Trophoblast cell (in vitro differentiated cells and primary cell): Measurements from ENCODE around the gene TGFBR1.
A peak's percentile ranks its signal among the peaks of the same experiment; 100 is the strongest.

Source experiments
- DNase-seq, 2 donors: peaks; one replicate each; pipeline ENCODE4 v3.0.0-alpha.2; 2016
- H2AFZ ChIP-seq: 2 replicates; pipeline ENCODE4 v1.6.1; 2013; ENCODE audit warnings: low read length, moderate library complexity, mild to moderate bottlenecking; ENCODE audit not compliant: insufficient read depth, poor library complexity
- H2AK5ac ChIP-seq: 2 replicates; pipeline ENCODE4 v1.6.1; 2013; ENCODE audit warnings: mild to moderate bottlenecking, low read length
- H2BK120ac ChIP-seq: 2 replicates; pipeline ENCODE4 v1.6.1; 2013; ENCODE audit warnings: low read length, mild to moderate bottlenecking, moderate library complexity; ENCODE audit not compliant: insufficient read depth, poor library complexity
- H2BK12ac ChIP-seq: 2 replicates; pipeline ENCODE4 v1.6.1; 2013; ENCODE audit warnings: mild to moderate bottlenecking, low read length, moderate library complexity
- H2BK5ac ChIP-seq: 2 replicates; pipeline ENCODE4 v1.6.1; 2013; ENCODE audit warnings: low read length, low read depth, moderate library complexity, mild to moderate bottlenecking; ENCODE audit not compliant: poor library complexity
- H3K14ac ChIP-seq: 2 replicates; pipeline ENCODE4 v1.6.1; 2013; ENCODE audit warnings: mild to moderate bottlenecking, low read length
- H3K18ac ChIP-seq: 2 replicates; pipeline ENCODE4 v1.6.1; 2013; ENCODE audit warnings: mild to moderate bottlenecking, low read length
- H3K23ac ChIP-seq: 2 replicates; pipeline ENCODE4 v1.6.1; 2013; ENCODE audit warnings: low read length
- H3K27ac ChIP-seq: 2 replicates; pipeline ENCODE4 v1.5.1; 2013; ENCODE audit warnings: low read depth, mild to moderate bottlenecking, inconsistent platforms, low read length, moderate library complexity
- H3K27me3 ChIP-seq: 2 replicates; pipeline ENCODE4 v1.6.1; 2013; ENCODE audit warnings: inconsistent platforms, mild to moderate bottlenecking, low read length, moderate library complexity; ENCODE audit not compliant: insufficient read depth
- H3K36me3 ChIP-seq, 2 experiments: 1 replicate in 1 of 2; 2 replicates in 1 of 2; pipeline ENCODE4 v1.6.1; 2013; ENCODE audit warnings: low read length in 2 of 2, mild to moderate bottlenecking in 2 of 2, moderate library complexity in 1 of 2; ENCODE audit not compliant: insufficient read depth in 2 of 2, control insufficient read depth in 1 of 2
- H3K4ac ChIP-seq: 2 replicates; pipeline ENCODE4 v1.6.1; 2013; ENCODE audit warnings: low read depth, mild to moderate bottlenecking, low read length, moderate library complexity
- H3K4me1 ChIP-seq, 2 experiments: 1 replicate in 1 of 2; 2 replicates in 1 of 2; pipeline ENCODE4 v1.6.1; 2013; ENCODE audit warnings: low read length in 2 of 2, mild to moderate bottlenecking in 2 of 2, moderate library complexity in 1 of 2; ENCODE audit not compliant: insufficient read depth in 2 of 2, control insufficient read depth in 1 of 2
- H3K4me2 ChIP-seq: 2 replicates; pipeline ENCODE4 v1.6.1; 2013; ENCODE audit warnings: inconsistent platforms, mild to moderate bottlenecking, low read length, moderate library complexity
- H3K4me3 ChIP-seq: 2 replicates; pipeline ENCODE4 v1.5.1; 2013; ENCODE audit warnings: mild to moderate bottlenecking, low read depth, low read length, inconsistent platforms
- H3K79me1 ChIP-seq: one replicate; pipeline ENCODE4 v1.6.1; 2013; ENCODE audit warnings: low read length
- H3K79me2 ChIP-seq: 2 replicates; pipeline ENCODE4 v1.6.1; 2013; ENCODE audit warnings: low read length, mild to moderate bottlenecking; ENCODE audit not compliant: control insufficient read depth, insufficient read depth, poor library complexity
- H3K9ac ChIP-seq: 2 replicates; pipeline ENCODE4 v1.6.1; 2013; ENCODE audit warnings: mild to moderate bottlenecking, low read length
- H3K9me3 ChIP-seq: 2 replicates; pipeline ENCODE4 v1.6.1; 2013; ENCODE audit warnings: low read depth, mild to moderate bottlenecking, control low read depth, inconsistent platforms, low read length; ENCODE audit not compliant: insufficient read depth
- H4K12ac ChIP-seq: 2 replicates; pipeline ENCODE4 v1.6.1; 2013; ENCODE audit warnings: low read depth, mild to moderate bottlenecking, low read length, moderate library complexity
- H4K8ac ChIP-seq: 2 replicates; pipeline ENCODE4 v1.6.1; 2013; ENCODE audit warnings: low read depth, mild to moderate bottlenecking, low read length, moderate library complexity
- H4K91ac ChIP-seq: one replicate; pipeline ENCODE4 v1.6.1; 2013; ENCODE audit warnings: low read depth, mild to moderate bottlenecking, low read length, moderate library complexity
- WGBS: extraction: QIAGEN DNeasy Blood & Tissue Kit; methylation state at CpG from one replicate; pipeline ENCODE4 v1.1.7; 2013; ENCODE audit warnings: missing lambda C conversion rate; ENCODE audit not compliant: insufficient read length, insufficient coverage; ENCODE audit errors: extremely low coverage; 5-methylcytosine and 5-hydroxymethylcytosine counted together

TGFBR1 gene

GRCh38 chr9:99155736-99156135 is 50.8 kb downstream of the TGFBR1 start:
- H3K4me1 ChIP-seq = no peaks in the 10 kb centered on the region
- H3K27ac ChIP-seq = no peak overlapping the region
- H2BK120ac ChIP-seq = no peak overlapping the region
- no peaks in the 10 kb centered on the region for H3K9me3 ChIP-seq
- no peak overlapping the region for H4K8ac ChIP-seq
- no peak overlapping the region for H3K4me3 ChIP-seq
- no peak overlapping the region for H2AFZ ChIP-seq
- no CpG with 5 or more reads among the region's 2 CpGs for WGBS
- H4K91ac ChIP-seq = no peak overlapping the region
- no peak for DNase-seq
- H3K79me1 ChIP-seq = no peaks in the 10 kb centered on the region
- H3K23ac ChIP-seq = no peak overlapping the region
- peaks cover 3 to 5% of the 10 kb centered on the region in 2 experiments for H3K36me3 ChIP-seq
- H3K14ac ChIP-seq = no peak overlapping the region
- H2BK12ac ChIP-seq = no peak overlapping the region
- no peak overlapping the region for H3K4me2 ChIP-seq
- no peak overlapping the region for H2AK5ac ChIP-seq
- no peak overlapping the region for H2BK5ac ChIP-seq
- H3K18ac ChIP-seq = no peak overlapping the region
- no peaks in the 10 kb centered on the region for H3K79me2 ChIP-seq
- H3K27me3 ChIP-seq = no peaks in the 10 kb centered on the region
- H3K9ac ChIP-seq = no peak overlapping the region
- no peak overlapping the region for H3K4ac ChIP-seq
- no peak overlapping the region for H4K12ac ChIP-seq

DNA sequence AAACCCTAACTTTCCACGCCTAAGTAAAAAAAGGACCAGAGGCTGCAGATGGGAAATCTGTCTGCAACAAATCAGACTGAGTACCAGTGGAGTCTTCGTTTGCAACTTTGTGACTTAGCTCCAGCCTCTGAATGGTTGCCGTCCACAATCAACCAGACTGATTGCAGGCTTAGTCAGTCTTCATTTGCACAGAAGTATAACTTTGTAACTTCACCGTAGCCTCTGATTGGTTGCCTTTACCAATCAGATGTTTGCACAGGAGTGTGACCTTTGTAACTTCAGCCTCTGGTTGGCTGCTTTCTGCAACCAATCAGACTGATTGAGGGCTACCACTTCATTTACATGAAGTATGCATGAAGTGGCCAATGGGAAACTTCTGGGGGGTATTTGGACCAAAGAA is 53.7 kb downstream of the TGFBR1 start:
- no peak overlapping the region for H2AK5ac ChIP-seq
- peak; percentile 3 to 25 for DNase-seq
- no peaks in the 10 kb centered on the region for H3K4me1 ChIP-seq
- H3K79me1 ChIP-seq = no peaks in the 10 kb centered on the region
- H3K27ac ChIP-seq = no peak overlapping the region
- no CpG with 5 or more reads among the region's 4 CpGs for WGBS
- H3K36me3 ChIP-seq = no peaks in the 10 kb centered on the region
- no peak overlapping the region for H3K14ac ChIP-seq
- no peak overlapping the region for H2BK12ac ChIP-seq
- H2AFZ ChIP-seq = no peak overlapping the region
- no peak overlapping the region for H4K8ac ChIP-seq
- H3K23ac ChIP-seq = no peak overlapping the region
- no peaks in the 10 kb centered on the region for H3K9me3 ChIP-seq
- H2BK120ac ChIP-seq = no peak overlapping the region
- no peak overlapping the region for H3K18ac ChIP-seq
- no peak overlapping the region for H3K4me2 ChIP-seq
- H2BK5ac ChIP-seq = no peak overlapping the region
- no peaks in the 10 kb centered on the region for H3K79me2 ChIP-seq
- H3K4ac ChIP-seq = no peak overlapping the region
- H3K9ac ChIP-seq = no peak overlapping the region
- H4K91ac ChIP-seq = no peak overlapping the region
- H3K27me3 ChIP-seq = no peaks in the 10 kb centered on the region
- no peak overlapping the region for H4K12ac ChIP-seq
- no peak overlapping the region for H3K4me3 ChIP-seq

DNA sequence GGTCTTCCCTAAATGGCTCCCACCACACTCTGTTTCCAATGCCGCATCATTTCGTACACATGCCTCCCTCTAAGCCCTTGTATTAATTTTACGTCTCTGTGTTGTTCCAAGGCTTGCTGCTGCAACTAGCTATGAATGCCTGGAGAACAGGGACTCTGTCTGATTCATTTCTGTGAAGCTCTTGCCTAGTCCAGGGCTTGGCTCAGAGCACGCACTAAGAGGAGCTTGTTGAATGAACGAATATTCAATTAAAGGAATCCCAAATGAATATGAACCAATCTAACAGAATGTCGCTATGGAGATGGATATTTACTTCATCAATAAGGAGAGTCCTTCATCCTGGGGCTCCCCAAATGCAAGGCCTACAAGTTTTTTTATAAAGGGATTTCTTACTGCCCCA is 55.3 kb downstream of the TGFBR1 start:
- H3K9ac ChIP-seq = no peak overlapping the region
- H3K36me3 ChIP-seq = no peaks in the 10 kb centered on the region
- H2BK120ac ChIP-seq = no peak overlapping the region
- no peak for DNase-seq
- H3K18ac ChIP-seq = no peak overlapping the region
- no peaks in the 10 kb centered on the region for H3K27me3 ChIP-seq
- no peaks in the 10 kb centered on the region for H3K79me1 ChIP-seq
- no peak overlapping the region for H2BK12ac ChIP-seq
- no peaks in the 10 kb centered on the region for H3K79me2 ChIP-seq
- H3K27ac ChIP-seq = no peak overlapping the region
- no peak overlapping the region for H4K12ac ChIP-seq
- no peak overlapping the region for H3K4ac ChIP-seq
- no peak overlapping the region for H4K8ac ChIP-seq
- no peaks in the 10 kb centered on the region for H3K9me3 ChIP-seq
- H3K4me1 ChIP-seq = no peaks in the 10 kb centered on the region
- H3K23ac ChIP-seq = no peak overlapping the region
- H3K14ac ChIP-seq = no peak overlapping the region
- no peak overlapping the region for H3K4me3 ChIP-seq
- no peak overlapping the region for H4K91ac ChIP-seq
- no CpG with 5 or more reads among the region's 6 CpGs for WGBS
- no peak overlapping the region for H3K4me2 ChIP-seq
- no peak overlapping the region for H2AFZ ChIP-seq
- no peak overlapping the region for H2BK5ac ChIP-seq
- no peak overlapping the region for H2AK5ac ChIP-seq

DNA sequence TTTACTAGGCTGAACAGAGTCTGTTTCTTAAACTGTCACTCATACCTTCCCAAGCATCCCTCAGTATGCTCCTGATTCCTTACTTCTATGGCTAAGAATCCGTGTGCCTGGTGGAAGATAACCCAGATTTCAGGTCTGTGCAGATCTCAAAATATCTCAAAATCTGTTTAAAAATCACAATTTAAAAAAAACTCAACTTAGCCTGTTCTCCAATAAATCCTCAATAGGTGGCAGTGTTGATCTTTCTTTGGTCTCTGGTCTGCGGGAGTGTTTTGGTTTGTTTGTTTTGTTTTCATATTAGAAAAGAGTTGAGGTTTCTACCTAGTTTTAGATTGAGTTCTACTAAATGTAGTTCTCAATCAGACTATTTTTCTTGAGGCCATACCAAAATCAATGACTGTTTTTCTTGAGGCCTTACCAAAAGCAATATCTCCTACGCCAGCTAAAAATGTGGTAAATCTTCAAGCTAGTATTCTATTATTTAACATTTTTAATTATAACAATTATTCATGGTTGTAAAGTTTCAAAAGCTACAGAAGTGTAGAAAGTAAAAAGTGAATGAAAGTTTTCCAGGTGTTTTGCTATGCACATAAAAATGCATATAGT is 57.9 kb downstream of the TGFBR1 start:
- Histone ChIP-seq H4K8ac (no peak overlapping the region), H2BK12ac (no peak overlapping the region), H3K4me1 (no peaks in the 10 kb centered on the region), H3K79me1 (no peaks in the 10 kb centered on the region), H3K18ac (no peak overlapping the region), H3K14ac (no peak overlapping the region), H3K4me3 (no peak overlapping the region), H4K91ac (no peak overlapping the region), H3K27me3 (no peaks in the 10 kb centered on the region), H3K4me2 (no peak overlapping the region), H4K12ac (no peak overlapping the region), H3K23ac (no peak overlapping the region), H3K36me3 (no peaks in the 10 kb centered on the region), H2BK5ac (no peak overlapping the region), H3K79me2 (no peaks in the 10 kb centered on the region), H2AK5ac (no peak overlapping the region), H3K4ac (no peak overlapping the region), H2AFZ (no peak overlapping the region), H3K9me3 (no peaks in the 10 kb centered on the region), H3K27ac (no peak overlapping the region), H2BK120ac (no peak overlapping the region), H3K9ac (no peak overlapping the region)
- peak; percentile 3 to 61 for DNase-seq
- WGBS = no CpG with 5 or more reads among the region's 3 CpGs
